DMS53 (cell line): ENCODE data around the gene TRAK2.
"Not testable (repeated sequence)": the region's sequence is repeated elsewhere in the genome, so short reads cannot be mapped to it uniquely, and the experiment has no call there.

Source experiments
- DNase-seq: peaks from one replicate; lab custom pipeline; 2025; lab: John Stamatoyannopoulos, UW

The TRAK2 gene

GRCh38 chr2:201448701-201449100 is 2.6 kb downstream of the TRAK2 start:
- no peak for DNase-seq

DNA sequence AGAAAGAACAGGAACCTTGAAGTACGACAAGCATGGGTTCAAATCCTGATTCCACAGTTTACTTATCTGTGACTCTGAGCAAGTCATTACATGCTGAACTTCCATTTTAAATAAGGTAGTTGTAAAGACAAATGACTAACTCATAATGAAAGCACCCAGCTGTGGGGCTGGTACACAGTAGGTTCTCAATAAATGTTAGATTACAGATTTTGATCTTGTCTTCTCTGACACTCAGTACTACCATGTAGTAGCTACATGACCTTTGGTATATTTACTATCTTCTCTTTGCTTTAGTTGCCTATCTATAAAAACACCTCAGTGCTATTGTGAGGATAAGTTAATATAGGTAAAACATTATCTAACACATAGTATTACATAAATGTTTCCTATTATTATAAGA is 3.2 kb downstream of the TRAK2 start:
- no peak for DNase-seq

DNA sequence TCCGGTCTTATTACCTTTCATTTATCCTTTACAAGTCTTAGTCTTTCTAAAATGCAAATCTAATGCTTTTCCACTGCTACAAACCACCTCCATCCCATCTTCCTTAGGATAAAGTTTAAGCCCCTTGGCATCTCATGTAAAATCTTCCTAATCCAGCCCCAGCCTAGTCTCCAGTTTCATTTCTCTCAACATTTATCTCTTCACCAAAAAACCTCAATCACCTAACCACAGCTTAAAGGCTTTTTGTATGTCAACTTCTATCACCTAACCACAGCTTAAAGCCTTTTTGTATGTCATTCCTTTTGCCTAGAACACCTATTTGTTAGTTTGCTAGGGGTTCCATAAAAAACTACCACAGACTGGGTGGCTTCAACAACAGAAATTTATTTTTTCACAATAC is 4.2 kb downstream of the TRAK2 start:
- DNase-seq: no peak

GRCh38 chr2:201444746-201445465 is 6.4 kb downstream of the TRAK2 start:
- DNase-seq: no peak

- no peak for DNase-seq
These were observed 9.8 kb downstream of the TRAK2 start for GRCh38 chr2:201441409-201441808.

- peak; percentile 95 for DNase-seq
These were observed 11.1 kb downstream of the TRAK2 start for GRCh38 chr2:201440182-201440581.

DNA sequence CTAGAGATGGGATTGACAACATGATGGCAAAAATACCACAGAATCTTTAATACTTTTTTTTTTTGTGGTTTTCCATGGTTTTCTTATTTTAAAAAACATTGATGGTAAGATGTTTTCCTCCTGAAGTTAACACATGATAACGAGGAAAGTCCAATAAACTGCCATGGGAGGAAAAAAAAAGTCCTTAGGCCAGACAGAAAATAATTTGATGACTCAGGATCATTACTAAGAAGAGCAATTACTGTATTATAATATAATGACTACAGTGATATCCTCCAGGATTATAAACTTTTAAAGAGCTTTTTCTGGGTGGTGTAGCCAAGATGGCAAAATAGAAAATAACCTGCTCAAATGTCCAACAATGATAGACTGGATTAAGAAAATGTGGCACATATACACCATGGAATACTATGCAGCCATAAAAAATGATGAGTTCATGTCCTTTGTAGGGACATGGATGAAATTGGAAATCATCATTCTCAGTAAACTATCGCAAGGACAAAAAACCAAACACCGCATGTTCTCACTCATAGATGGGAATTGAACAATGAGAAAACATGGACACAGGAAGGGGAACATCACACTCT is 11.8 kb downstream of the TRAK2 start:
- not testable (repeated sequence) for DNase-seq

DNA sequence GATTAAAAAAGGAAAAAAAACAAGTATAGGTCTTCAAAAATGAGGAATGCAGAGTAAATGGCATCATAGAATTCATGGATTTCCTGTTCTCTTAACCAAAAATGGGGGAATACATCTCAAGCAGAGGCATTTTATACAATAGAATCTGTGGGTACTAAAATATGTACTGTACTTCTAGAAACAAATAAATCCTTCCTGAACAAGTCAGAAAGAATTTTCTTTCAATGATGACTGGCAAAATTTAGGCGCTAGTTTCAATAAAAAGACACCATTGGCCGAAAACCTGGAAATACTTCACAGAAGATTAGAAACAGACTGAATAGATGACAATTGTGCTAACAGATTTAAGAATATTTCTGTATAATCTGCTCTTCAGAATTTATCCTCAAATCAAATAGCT is 15.1 kb downstream of the TRAK2 start:
- no peak for DNase-seq

DNA sequence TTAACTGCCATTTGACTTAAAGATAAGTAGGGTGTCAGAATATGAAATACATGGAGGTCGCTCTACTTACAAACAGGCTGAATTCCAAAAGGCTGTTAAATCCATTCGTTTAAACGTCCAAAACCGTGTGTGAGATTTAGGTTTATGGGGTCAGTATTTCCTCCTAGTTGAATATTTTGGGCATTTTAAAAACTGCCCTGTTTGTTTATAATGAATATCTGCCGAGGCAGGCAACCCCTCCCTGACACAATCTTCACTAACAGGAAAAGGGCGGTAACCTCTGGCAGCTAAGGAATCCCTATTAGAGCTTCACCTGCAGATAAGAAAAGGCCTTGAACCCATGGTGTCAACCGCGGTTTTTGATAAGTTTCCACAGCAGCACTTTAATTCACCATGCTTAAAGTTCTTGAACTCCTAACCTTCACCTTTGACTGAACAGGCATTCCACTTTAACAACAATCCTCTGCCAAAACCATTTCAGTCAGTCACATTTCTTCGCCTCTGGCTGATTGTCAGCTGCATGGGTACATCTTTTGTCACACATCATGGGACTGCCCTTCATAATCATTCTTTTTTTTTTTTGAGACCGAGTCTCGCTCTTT is 17.8 kb downstream of the TRAK2 start:
- DNase-seq: no peak

GRCh38 chr2:201432621-201433393 is 18.5 kb downstream of the TRAK2 start:
- no peak for DNase-seq

GRCh38 chr2:201432038-201432620 is 19.1 kb downstream of the TRAK2 start:
- peak; percentile 15 for DNase-seq

- DNase-seq: no peak
These were observed 20.4 kb downstream of the TRAK2 start for GRCh38 chr2:201430839-201431238.

GRCh38 chr2:201430322-201430721 is 20.9 kb downstream of the TRAK2 start:
- DNase-seq: not testable (repeated sequence)

GRCh38 chr2:201429835-201430234 is 21.4 kb downstream of the TRAK2 start:
- not testable (repeated sequence) for DNase-seq

GRCh38 chr2:201428366-201428765 is 22.9 kb downstream of the TRAK2 start:
- DNase-seq: not testable (repeated sequence)

GRCh38 chr2:201425952-201426351 is 25.3 kb downstream of the TRAK2 start:
- no peak for DNase-seq

DNA sequence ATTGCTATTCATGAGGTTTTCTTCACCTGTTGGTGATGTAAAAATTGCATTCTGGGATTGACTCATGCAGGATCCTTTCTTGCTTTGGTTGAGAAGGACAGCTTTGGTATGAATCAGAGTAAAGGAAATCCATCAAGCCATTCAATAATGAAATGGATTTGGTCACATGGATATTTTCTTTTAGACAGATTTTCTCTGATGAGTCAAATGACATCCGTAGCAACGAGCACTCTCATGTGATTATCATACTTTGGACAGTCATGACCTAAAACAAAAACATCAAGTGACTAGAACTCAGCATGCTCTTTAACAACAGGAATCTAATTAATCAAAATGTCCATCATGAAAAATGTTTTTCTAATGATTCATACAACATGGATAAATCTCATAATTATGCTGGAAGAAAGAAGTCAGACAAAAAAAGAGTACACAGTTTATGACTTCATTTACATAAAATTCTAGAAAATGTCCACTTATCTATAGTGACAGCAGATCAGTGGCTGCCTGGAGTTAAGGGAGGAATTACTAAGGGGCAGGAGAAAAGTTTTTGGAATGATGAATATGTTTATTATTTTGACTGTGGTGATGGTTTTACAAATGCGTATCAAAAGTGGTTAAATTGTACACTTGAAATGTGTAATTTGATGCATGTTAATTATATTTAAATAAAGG is 30.7 kb downstream of the TRAK2 start:
- no peak for DNase-seq

- no peak for DNase-seq
These were observed 31.3 kb downstream of the TRAK2 start for GRCh38 chr2:201419986-201420385.

- DNase-seq: peak; percentile 40
These were observed 32.1 kb downstream of the TRAK2 start for GRCh38 chr2:201419057-201419635.

DNA sequence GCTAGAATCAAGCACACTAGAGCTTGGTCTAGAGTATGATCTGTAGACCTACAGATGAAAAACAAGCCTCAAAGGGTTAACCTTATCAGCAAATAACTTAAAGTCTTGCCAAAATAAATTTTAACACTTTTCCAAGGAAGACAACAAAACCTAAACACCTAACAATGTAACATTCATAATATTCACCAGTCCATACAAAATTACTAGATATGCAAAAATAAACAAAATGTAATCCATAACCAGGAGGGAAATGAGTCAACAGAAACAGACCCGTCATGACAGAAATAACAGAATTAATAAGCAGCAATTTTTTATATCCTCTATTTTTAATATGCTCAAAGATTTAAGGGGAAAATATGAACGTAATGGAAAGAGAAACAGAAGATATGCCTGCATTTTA is 36.1 kb downstream of the TRAK2 start:
- DNase-seq: no peak
